HG02938 (cell line): Measurements from ENCODE around the gene CREBBP.

ENCODE experiments used
- ATAC-seq: cut with Tn5 transposase; IDR thresholded peaks from one replicate; pipeline ENCODE4 v1.9.1; 2021; ENCODE audit warnings: mild to moderate bottlenecking, moderate library complexity; ENCODE audit not compliant: unreplicated experiment

CREBBP gene

DNA sequence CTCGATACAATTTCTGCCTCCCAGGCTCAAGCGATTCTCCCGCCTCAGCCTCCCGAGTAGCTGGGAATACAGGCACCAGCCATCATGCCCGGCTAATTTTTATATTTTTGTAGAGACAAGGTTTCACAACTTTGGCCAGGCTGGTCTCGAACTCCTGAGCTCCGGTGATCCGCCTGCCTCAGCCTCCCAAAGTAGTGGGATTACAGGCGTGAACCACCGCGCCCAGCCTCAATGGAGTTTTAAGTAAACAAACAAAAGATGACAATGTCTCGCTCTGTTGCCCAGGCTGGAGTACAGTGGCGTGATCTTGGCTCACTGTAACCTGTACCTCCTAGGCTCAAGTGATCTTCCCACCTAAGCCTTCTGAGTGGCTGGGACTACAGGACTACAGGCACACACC is 110.6 kb downstream of the CREBBP start:
- ATAC-seq, result no peak

DNA sequence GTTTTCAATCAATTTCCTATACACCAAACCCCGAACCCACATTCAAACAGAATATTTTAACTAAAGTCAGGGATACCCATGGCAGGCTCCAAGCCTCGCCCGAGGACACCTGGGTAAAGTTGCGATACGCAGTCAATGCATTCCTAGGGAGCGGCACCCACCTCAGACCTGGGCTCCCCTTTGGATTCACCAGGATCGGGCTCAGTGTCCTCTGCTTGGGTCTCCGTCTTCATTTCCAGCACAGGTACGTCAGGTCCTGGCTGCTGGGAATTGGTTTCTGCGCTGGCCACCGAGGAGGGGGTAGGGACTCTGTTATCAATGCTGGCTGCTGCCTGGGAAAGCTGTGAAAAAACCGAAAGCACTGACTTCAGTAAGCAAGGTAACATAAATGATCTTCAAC is 111.5 kb downstream of the CREBBP start:
- no peak for ATAC-seq

DNA sequence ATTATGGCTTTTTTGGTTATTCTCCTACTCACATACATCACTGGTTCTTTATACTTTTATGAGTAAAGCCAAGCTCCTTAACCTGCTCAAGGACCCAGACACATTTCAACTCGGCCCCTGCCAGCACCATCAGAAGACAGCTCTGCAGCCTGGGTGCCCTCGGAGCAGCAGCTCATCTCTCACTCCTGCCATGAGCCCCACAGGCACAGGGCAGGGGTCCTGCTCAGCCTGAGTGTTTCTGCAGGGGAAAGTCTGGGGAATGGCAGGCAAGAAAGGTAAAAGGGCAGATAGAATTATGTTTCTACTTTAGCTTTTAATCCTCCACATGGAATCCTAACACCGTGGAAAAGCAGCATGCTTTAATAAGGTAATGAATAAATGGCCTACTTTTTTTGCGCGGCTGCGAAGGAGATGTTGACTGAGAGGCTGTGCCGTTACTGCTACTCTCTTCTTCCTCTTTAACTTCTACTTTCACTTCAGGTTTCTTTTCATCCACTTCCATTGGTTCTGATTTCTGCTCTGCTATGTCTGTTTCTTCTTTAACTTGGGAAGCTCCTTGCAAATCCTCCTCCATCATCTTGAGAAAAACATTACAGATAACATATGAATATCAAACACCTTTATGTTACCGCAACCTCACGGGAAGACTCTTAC is 113.1 kb downstream of the CREBBP start:
- ATAC-seq, result no peak

DNA sequence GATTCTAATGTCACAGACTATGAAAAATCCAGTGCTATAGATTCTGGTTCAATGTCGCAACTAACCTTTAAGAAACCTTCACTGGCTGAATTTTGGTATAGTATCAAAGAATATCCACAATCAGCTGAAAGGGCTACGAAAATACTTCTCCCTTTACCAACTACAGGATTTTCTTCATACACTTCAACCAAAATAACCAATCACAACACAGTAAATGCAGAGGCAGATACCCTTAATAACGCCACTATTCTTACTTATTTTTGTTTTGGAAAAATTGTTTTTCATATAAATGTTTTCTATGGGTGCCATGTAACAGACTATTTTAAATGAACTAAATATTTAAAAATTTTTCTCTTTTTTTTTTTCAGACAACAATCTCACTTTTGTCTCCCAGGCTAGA is 114.3 kb downstream of the CREBBP start:
- no peak for ATAC-seq

DNA sequence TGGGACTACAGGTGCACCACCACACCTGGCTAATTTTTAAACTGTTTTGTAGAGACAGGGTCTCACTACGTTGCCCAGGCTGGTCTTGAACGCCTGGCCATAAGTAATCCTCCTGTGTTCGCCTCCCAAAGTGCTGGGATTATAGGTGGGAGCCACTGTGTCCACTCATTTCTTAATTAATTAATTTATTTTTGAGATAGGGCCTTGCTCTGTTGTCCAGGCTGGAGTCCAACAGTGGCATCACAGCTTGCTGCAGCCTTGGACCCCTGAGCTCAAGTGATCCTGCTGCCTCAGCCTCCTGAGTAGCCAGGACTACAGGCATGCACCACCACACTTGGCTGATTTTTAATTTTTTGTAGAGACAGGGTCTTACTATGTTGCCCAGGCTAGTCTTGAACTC is 116.1 kb downstream of the CREBBP start:
- no peak for ATAC-seq

DNA sequence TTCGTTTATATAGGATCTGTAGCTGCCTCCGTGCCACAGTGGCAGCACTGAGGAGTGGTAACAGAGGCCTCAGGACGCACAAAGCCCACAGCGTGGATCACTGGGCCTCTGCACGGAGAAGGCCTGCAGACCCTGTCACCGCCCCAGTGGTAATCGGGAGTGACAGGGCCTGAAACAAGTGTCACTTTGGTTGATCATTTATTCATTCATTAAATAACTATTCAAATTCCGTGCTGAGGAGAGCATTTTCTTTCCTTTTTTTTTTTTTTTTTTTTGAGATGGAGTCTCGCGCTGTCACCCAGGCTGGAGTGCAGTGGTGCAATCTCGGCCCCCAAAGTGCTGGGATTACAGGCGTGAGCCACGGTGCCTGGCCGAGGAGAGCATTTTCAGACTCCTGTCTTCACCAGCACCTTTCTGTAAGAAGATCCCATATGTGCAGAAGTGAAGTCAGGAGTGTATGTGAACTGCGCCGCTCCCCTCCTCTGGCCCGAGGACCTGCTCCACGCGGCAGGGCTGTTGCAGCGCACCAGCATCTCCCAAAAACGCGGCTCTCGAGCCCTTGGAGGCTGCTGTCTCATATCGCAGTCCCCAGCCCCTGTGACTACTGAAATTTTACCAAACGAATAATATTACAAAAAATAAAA is 118.3 kb downstream of the CREBBP start:
- no peak for ATAC-seq

DNA sequence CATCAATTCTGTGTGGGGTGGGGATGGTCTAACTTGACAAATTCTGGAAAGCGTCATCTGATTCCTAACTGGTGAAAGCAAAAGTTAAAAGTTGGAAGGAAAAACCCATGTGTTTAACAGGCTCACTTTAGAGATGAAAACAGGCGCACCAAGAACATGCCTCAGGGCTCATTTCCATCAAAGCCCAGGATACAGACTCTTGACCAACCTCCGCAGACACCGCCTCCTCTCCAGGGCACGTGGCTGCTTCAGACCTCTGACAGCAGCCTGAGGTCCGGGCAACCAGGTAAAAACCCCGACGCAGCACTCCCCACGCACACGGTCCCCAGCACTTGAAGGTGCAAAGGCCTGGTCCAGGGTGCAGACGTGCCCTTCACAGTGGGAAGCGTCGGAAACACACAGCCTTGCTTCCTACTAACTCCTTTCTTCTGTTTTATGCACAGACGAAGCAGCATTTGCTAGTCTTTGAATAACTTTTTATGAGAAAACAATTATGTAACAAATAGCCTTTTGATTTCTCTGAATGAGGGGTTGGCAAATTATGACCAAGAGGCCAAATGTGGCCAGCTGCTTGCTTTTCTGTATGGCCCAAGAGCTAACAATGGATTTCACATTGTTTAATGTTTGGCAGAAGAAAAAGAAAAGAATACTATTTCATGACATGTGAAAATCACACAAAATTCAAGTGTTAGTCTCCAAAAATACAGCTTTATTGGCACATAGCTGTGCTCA is 119.0 kb downstream of the CREBBP start:
- ATAC-seq, result no peak

DNA sequence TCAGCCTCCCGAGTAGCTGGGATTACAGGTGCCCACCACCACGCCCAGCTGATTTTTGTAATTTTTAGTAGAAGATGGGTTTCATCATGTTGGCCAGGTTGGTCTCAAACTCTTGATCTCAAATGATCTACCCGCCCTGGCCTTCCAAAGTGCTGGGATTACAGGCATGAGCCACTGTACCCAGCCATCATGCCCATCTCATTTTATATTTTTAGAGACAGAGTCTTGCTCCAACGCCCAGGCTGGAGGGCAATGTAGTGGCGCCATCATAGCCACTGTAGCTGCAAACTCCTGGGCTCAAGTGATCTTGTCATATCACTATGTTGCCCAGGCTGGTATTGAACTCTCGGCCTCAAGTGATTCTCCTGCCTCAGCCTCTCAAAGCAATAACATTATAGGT is 120.0 kb downstream of the CREBBP start:
- ATAC-seq, result no peak

DNA sequence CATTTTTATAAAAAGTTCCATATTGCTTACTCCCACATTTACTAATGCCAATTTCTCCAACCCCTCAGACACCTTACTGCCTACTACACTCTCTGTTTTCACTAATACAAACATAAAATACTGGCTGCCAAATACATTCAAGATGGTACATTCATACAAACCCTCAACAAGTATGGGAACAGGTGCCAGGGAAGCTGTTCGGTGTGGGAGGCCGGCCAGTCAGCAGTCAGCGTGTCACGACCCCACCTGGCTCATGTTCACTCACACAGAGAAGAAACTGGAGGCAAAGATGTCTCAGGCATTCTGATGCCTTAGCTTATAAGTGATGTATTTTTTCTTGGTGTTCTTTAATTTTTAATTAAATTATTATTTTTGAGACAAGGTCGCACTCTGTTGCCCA is 120.8 kb downstream of the CREBBP start:
- ATAC-seq, result no peak

DNA sequence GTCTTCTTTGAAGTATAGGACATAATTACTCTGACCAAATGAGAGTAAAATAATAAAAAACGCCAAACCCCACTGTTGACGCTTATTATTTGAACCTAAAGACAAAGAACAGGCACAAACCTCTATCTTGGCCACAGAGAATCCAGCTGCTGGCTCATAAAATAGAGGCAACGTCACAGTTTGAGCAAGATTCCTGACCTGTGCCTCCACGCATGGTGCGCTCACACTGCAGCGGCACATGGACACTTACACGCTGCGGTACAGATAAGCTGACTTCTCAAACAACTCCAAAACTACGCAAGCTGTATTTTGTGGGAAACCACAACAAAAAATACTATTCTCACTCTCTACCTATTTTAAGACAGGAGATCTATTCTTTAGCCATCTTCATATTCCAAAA is 124.4 kb downstream of the CREBBP start:
- no peak for ATAC-seq

DNA sequence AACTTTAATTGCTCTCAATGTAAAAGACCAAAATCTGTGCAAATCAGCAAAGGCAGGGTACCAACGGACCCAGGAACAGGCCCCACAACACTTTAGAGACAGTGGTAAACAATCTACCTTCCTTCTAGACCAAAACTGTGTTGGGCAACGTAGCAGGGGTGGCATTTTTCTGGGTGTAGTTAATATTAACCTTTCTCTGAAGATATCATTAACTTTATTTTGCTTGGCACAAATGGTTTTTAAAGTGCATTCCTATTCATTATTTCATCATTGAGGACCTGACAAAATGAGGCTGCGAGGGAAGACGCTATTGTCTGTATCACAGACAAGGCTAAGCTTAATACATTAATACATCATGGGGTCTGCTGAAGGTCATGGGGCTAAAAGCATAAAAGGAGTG is 125.3 kb downstream of the CREBBP start:
- no peak for ATAC-seq

DNA sequence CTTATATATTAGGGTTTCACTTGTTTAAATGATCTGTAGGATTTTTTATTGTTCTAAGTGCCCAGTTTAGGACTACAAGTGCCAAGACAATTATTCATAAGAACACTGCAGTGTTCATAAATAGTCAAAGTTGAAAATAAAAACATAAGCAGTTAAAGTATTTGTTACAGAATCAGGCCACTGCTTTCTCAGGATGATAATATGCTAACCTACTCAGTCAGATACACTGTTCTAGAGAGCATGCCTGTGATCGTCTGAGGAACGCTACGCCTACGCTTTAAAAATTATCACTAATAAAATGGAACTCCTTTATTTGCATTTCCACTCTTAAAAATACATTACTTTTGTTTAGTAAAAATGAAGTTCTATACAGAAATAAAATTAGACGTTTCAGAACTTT is 125.7 kb downstream of the CREBBP start:
- ATAC-seq, result no peak

DNA sequence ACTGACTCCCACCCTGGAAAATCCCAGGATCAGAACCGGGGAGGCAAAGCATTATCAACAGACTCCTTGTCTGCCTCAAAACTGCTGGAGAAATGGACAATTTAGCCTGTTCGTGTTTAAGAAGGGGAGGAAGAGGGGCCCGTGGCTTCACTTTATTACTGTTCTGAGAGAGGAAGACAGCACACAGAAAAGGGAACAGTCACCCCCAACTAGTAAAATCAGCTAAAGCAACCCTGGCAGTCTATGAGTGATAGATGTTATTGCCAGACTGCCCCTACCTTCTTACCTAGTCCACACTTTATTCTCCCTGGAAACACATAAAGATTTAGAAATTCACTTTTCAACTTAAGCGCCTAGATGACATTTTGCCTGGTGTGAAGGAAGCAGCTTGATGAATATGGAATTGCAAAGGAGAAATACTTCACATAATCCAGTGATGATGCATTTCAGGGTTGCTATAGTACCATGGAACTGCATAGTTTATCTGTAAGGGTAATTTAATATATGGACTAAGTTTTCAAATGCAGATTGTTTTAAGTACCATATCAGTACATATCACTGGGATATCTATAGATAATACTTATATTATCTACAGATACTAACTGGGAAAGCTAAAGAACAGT is 126.3 kb downstream of the CREBBP start:
- ATAC-seq, result no peak

DNA sequence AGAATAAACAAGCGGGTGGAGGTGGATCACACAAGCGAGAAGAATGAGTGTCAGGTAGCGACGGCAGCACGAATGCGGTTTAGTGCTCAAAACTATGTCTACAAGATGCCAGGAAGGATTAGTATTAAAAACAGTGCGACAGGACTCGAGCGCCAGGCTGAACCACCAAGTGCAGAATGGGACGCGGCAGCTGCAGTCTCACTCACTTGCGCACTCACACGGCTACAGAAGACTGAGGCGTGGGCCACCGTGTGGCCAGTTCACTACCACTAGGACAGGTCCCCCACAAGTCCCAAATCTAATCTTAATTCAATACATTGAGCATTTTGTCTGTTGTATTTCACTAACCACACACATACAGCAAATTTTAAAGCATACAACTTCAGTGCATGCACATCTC is 127.5 kb downstream of the CREBBP start:
- no peak for ATAC-seq

DNA sequence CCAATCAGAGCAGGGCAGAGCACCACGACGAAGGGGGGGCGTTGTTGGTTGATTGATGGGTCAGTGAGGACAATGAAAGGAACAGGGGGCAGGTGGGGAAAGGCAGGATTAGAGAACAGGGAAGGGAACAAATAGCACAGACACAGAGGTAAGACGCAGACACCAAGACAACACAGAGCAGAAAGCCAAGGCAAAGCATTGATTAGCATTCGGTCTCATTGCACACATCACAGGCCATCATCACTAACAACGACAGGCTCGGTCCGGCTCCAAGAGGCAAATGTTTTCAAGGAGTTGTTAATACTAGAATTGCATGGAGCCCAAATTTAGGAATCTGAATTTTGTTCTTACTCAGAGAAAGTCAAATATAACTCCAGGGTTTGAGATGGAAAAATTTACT is 128.6 kb downstream of the CREBBP start:
- no peak for ATAC-seq

DNA sequence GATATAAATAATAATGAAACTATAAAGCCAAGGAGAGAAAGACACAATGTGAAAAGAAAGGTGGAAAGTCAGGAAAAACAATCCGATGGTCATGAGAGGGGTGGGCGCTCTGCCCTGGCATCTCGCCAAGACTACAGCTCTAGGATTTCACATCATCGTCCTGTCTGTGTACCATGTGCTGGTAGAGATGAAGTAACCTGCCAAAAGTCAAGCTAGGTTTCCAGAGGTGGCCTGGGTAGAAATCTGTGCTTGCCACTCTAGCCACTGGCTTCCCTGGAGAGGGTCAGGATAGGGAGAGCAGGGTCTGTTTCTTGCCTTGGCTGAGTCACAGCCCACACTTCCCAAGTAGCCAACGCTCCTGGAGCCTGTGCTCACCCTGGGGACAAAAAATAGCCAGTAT is 132.2 kb downstream of the CREBBP start:
- no peak for ATAC-seq

DNA sequence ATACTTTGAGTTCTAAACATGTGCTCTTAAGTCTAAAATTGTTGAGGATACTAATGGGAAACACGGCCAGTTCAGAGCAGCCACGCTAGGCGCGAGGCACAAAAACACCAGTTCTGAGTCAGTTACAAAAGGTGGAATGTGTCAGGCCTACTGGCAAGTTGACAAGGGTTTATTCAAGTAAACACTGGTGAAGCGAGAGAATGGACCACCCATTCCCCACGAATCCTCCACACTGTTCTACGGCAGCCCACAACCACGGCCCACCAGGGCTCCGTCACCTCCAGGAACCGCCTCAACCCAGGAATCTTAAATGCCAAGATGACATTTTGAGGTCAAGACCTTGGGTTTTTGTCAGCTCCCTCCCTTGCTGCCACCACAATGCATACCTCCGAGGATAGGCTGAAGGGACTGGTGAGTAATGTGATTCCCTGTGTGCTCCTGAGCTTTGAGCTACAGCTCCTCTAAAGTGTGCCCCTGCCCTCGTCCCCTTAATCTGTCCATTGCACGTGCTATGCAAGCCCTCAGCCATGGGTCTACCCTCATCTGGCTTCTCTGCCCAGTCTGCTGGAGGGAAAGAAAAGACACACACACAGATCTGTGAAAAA is 134.7 kb downstream of the CREBBP start:
- no peak for ATAC-seq

DNA sequence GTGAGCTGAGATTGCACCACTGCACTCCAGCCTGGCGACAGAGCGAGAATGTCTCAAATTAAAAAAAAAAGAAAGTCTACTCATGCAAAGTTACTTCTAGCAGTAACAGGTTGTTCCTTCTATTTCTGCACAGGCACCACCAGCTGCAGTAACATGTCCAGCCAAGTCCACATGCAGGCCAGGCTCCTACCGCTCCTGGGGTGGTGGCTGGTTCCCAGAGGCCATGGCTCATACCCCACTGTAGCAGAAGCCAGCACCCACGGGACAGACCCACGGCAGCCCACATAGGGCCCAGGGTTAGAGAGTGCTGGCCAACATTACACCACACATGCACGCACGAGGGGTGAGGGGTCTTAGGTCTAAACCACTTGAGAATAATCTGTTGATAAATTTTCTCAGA is 136.5 kb downstream of the CREBBP start:
- ATAC-seq, result no peak

DNA sequence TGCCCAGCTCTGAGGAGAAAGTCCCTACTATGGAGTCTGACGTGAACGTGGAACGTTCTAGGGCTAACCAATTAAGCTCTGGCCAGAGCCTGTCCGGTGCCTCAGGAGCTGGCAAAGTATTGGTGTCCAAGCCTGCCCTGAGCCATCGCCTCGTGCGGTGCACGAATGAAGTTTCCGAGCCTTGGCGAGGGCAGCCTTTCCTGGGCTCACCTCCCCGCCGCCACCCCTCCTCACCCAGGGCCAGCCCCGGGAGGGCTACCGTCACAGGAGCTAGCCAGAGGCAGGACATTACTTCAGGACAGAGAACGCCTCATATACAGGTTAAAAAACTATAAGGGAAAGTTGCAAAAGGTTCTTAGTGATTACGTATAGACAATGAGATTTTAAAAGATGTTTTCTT is 139.6 kb downstream of the CREBBP start:
- no peak for ATAC-seq

DNA sequence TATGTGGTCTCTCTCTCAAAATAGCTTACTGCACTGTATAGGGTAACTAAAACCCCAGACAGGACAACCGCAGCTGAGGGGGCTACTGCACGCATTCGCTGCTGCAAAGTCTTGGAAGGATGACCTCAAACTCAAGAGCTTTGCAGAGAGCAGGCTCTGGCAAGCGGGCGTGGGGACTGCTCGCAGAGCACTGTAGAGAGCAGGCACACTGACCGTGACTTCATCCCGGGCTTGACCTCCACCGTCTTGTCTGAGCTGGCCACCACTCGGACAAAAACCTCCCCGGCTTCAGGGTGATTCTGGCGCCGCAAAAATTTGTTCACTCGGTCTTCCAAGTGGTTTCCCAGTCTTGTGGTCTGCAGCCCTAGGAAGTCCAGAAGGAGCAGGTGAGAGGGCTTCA is 140.3 kb downstream of the CREBBP start:
- no peak for ATAC-seq

DNA sequence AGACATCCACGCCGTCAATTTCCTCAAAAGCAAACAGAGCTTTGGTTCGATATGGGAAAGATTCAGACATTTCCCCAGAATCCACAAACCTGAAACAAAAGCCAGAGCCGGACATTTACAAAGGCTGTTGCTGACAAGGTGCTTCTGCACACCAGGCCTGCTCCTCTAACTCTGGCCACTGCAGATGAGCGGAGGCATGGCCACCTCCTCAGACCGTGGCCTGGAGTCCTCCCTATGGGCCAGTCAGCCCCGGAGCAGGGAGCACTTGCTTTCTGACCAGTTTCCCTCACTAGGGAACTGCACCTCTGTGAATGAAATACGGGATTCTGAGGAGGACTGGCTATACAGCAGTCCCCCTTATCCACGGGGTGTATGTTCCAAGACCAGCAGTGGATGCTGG is 140.9 kb downstream of the CREBBP start:
- ATAC-seq, result no peak

DNA sequence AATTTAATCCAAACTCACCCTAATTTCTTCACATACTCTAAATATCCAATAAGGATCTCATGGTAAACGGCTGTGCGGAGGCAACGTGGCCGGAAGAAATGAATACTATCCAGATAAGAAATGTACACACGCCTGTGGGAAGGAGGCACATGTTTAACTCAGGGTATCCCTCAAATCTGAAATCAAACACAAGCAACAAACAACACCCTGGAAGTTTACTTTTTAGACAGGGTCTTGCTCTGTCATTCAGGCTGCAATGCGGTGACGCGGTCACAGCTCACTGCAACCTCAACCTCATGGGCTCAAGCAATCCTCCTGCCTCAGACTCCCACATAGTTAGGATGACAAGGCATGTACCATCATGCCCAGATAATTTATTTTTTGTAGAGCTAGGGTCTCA is 142.0 kb downstream of the CREBBP start:
- no peak for ATAC-seq
